GM08714 (cell line): ENCODE measurements around the gene BRMS1L.

Source experiments
- H3K4me3 ChIP-seq: fragments of 200-500 bp; sonication (Bioruptor generic); 2 replicates; pipeline ENCODE4 v1.5.1; 2014; ENCODE audit warnings: mild to moderate bottlenecking, low read length, inconsistent platforms
- ZNF274 ChIP-seq: IDR thresholded peaks from 2 replicates; pipeline ENCODE4 v1.6.1; 2012; ENCODE audit warnings: mild to moderate bottlenecking, low read depth, low read length

Gene BRMS1L

GRCh38 chr14:35878272-35879150, 52.4 kb downstream of the BRMS1L start:
- no peak for TF ChIP-seq ZNF274
- H3K4me3 ChIP-seq, result no peak overlapping the region

DNA sequence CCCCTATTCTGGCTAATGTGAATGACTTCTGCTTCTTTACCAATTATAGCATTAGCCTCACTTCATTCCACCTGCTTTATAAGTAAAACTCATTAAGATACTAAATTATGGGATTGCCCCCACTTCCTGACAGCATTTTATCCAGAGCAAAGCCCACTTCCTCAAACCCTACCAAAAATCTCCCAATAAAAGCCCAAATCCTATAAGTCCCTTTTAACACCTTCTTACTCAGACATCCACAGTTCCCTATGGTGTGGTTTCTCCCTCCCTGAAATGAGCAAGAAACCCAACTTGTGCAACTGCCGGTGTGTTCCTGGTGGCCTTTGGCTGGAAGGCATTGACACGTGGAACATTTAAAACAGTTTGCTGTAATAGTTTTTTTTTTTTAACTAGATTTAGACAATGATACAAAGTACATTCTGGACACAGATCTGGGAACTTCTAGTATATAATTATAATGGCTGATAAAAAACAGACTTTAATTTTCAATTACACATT, 53.1 kb downstream of the BRMS1L start:
- TF ChIP-seq ZNF274, result no peak
- no peak overlapping the region for H3K4me3 ChIP-seq

GRCh38 chr14:35879654-35880249, 53.6 kb downstream of the BRMS1L start:
- H3K4me3 ChIP-seq, result no peak overlapping the region
- TF ChIP-seq ZNF274, result no peak

DNA sequence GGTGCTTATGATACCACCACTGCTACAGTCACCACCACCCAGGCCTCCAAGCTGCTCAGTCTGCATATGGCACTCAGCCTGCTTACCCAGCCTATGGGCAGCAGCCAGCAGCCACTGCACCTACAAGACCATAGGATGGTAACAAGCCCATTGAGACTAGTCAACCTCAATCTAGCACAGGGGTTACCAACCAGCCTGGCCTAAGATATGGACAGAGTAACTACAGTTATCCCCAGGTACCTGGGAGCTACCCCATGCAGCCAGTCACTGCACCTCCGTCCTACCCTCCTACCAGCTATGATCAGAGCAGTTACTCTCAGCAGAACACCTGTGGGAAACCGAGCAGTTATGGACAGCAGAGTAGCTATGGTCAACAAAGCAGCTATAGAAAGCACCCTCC, 55.1 kb downstream of the BRMS1L start:
- H3K4me3 ChIP-seq, result no peak overlapping the region
- TF ChIP-seq ZNF274, result no peak

GRCh38 chr14:35883677-35884293, 57.6 kb downstream of the BRMS1L start:
- no peak overlapping the region for H3K4me3 ChIP-seq
- no peak for TF ChIP-seq ZNF274

DNA sequence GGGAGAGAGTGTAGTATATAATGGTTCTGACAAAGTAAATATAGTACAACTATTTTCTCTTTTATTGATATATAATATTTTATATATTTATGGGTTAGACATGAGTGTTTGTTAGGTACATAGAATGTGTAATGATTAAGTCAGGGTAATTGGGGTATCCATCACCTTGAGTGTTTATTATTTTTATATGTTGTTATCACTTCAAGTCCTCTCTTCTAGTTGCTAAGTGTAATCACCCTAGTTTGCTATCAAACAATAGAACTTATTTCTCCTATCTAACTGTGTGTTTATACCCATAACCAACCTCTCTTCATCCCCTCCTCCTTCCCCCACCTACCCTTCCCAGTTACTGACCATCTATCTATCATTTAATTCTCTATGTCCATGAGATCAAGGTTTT, 64.2 kb downstream of the BRMS1L start:
- H3K4me3 ChIP-seq, result no peak overlapping the region
- no peak for TF ChIP-seq ZNF274

GRCh38 chr14:35895256-35895655, 69.1 kb downstream of the BRMS1L start:
- no peak for TF ChIP-seq ZNF274
- H3K4me3 ChIP-seq, result no peak overlapping the region

- no peak for TF ChIP-seq ZNF274
- no peak overlapping the region for H3K4me3 ChIP-seq
Observed at GRCh38 chr14:35897616-35898111, 71.5 kb downstream of the BRMS1L start.

DNA sequence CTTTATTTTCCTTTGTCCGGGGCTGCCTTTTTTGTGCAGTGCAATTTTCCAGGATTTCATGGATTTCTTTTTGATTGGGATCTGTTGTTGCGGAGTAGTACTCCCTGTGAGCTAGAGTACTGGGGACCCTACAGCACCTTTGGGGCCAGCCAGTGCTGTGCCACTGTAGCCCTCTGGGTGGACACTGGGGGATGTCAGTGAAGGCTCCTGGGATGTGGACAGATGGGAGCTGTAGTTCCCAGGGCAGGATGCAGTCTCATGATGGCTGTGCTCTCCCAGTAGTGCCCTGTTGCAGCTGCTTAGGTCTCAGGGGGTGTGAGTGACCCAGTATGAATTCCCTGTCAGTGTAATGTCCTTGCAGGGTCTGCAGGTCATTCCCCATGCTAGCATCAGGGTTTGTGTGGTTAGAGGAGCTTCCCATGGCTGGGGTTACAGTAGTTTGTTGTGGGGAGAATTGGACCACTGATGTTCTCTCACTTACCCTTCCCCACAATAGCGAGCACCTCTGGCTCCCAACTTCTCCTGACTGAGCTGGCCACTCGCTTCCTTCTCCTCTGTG, 72.2 kb downstream of the BRMS1L start:
- no peak for TF ChIP-seq ZNF274
- H3K4me3 ChIP-seq, result no peak overlapping the region

DNA sequence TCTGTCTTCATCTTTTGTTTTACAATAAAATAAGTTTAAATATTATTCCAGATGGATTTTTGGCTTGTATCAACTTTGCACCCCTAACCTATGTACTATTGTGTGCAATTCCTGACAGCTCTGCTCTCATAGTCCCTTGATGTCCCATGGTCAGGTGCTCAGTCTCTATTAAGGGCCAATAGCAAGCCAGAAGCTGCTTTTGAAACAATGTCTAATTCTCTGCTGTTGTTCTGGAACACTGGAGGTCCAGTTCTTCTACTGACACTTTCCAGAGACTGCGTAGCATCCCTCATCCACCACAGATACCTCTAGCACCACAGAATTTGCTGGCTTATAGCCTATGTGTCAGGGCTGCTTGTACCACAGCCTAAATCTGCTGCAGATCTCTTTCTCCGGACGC, 74.6 kb downstream of the BRMS1L start:
- H3K4me3 ChIP-seq, result no peak overlapping the region
- no peak for TF ChIP-seq ZNF274

DNA sequence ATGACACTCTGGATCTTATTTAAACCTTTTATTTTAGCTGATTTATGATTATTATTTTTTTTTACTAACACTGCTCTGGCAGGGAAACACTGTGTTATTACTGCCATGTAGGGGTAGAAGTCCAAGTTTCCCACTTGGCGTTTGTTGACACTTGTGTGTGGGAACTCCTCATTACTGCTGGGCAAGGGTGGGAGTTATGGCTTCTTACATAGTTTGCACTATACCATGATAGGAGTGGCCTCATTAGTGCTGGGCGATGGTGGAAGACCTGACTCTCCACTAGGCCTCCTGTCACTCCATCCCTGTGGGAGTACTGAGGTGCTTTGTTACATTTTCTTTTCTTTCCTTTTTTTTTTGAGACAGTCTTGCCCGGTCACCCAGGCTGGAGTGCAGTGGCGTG, 83.5 kb downstream of the BRMS1L start:
- no peak for TF ChIP-seq ZNF274
- H3K4me3 ChIP-seq, result no peak overlapping the region

DNA sequence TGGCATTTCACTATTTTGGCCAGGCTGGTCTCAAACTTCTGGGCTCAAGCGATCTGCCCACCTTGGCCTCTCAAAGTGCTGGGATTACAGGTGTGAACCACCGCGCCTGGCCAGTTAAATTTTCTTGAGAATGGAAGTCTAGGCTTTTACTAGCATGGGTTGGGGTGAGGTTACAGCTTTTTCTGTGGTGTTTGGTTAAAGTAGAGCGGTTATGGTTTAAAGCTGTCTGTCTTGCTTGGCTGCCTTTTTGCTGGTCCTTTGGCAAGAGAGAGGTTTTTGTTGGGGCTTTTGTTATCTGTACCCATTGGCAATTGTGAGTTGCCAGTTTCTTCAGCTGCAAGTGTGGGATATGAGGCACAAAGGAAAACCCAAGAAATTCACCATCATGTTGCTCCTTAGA, 84.1 kb downstream of the BRMS1L start:
- H3K4me3 ChIP-seq, result no peak overlapping the region

DNA sequence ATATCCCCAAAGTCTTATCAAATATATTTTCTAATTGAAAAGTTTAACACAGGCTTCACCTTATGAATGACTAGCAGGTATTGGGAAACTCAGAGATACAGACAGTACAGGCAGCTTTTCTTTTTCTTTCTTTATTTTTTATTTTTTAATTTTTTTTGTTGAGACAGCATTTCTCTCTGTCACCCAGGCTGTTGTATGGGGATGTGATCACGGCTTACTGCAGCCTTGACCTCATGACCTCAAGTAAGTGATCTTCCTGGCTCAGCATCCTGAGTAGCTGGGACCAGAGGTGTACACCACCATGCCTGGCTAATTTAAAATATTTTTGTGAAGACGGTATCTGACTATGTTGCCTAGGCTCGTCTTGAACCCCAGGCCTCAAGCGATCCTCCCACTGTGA, 85.0 kb downstream of the BRMS1L start:
- H3K4me3 ChIP-seq, result no peak overlapping the region
- TF ChIP-seq ZNF274, result no peak

More for the DNA sequence above, 84.1 kb downstream of the BRMS1L start:
- no peak for TF ChIP-seq ZNF274

DNA sequence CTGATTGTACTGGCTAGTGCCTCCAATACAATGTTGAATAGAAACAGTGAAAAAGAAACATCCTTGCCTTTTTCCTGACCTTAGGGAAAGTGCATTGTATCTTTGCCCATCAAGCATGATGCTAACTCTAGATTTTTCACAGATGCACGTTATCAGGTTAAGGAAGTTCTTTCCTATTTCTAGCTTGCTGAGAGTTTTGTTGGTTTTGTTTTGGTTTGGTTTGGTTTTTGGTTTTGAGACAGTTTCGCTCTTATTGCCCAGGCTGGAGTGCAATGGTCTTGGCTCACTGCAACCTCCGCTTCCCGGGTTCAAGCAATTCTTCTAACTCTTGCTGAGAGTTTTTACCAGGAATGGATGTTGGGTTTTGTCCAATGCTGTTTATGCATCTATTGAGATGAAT, 89.0 kb downstream of the BRMS1L start:
- TF ChIP-seq ZNF274, result no peak

GRCh38 chr14:35915775-35916174, 89.6 kb downstream of the BRMS1L start:
- H3K4me3 ChIP-seq, result no peak overlapping the region
- no peak for TF ChIP-seq ZNF274

More for the DNA sequence above, 89.0 kb downstream of the BRMS1L start:
- no peak overlapping the region for H3K4me3 ChIP-seq
